ENCODE results near the gene LRP6. TPM values are rescaled to one million over a fixed set of nuclear protein-coding genes. Genes with fewer than 3 reads are reported as not detected.

LRP6 gene
- total and polyA plus RNA-seq, 10 of the 15 experiments (the other 5 are each of a cell fraction or from before 2014, with no cell fraction given) = 1.5 to 14.9 (median 6.1) TPM

- Histone ChIP-seq H3K9me3 (replicated peaks; ENCODE audit: control insufficient read depth, insufficient read depth, low read length) (no peaks in the 10 kb centered on the region), H3K4me2 (ENCODE audit: control insufficient read depth, insufficient read depth) (no peak overlapping the region), H3K79me2 (ENCODE audit: control insufficient read depth, insufficient read depth, low read length) (no peaks in the 10 kb centered on the region), H2AFZ (ENCODE audit: control insufficient read depth, low read depth, low read length) (no peak overlapping the region), H3K36me3 (ENCODE audit: control insufficient read depth in 2 of 2, insufficient read depth in 2 of 2, low read length in 1 of 2) (no peaks in the 10 kb centered on the region), H3K4me3 (no peak overlapping the region), H4K20me1 (ENCODE audit: control insufficient read depth, insufficient read depth) (no peaks in the 10 kb centered on the region), H3K27ac (ENCODE audit: control insufficient read depth, insufficient read depth) (no peak overlapping the region), H3K9ac (ENCODE audit: control insufficient read depth, insufficient read depth, low read length) (no peak overlapping the region), H3K27me3 (replicated peaks in 1 of 2; ENCODE audit: control insufficient read depth in 2 of 2, insufficient read depth in 2 of 2, low read length in 1 of 2) (0 out of 4 replicates have a peak, but pooled peaks cover 0 to 2% of the 10 kb centered on the region in 2 experiments), H3K4me1 (ENCODE audit: control insufficient read depth, insufficient read depth, low read length) (no peaks in the 10 kb centered on the region)
- ChIA-PET SMC1A (ENCODE audit: uncharacterized antibody, unreplicated experiment) (interaction anchor here (0.6 to 1.2 kb wide), 2 partner anchors 146 to 419 kb away, joined by 3 read pairs; no protein-coding TSS in a partner anchor), CTCF (no interaction called here), RAD21 (ENCODE audit: unreplicated experiment) (no interaction called here), POLR2A (no interaction called here)
- DNase-seq (ENCODE audit: low read depth, low spot score) (no peak), FAIRE-seq (no peak), ATAC-seq (no peak)
- BruUV-seq (replicated peaks) = no TSS peak
- intact Hi-C loops (cut with micrococcal nuclease; ENCODE audit: unreplicated experiment) (no loop called here), in situ Hi-C loops (cut with MboI) (no loop called here)
- TF ChIP-seq, protein P1, sequence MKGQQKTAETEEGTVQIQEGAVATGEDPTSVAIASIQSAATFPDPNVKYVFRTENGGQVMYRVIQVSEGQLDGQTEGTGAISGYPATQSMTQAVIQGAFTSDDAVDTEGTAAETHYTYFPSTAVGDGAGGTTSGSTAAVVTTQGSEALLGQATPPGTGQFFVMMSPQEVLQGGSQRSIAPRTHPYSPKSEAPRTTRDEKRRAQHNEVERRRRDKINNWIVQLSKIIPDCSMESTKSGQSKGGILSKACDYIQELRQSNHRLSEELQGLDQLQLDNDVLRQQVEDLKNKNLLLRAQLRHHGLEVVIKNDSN (IDR thresholded peaks at IDR 0.05; ENCODE audit: borderline replicate concordance, extremely low read length, insufficient read depth, low read depth, low read length) = no peak
- TF ChIP-seq RFX5 (IDR thresholded peaks at IDR 0.05; ENCODE audit: low read depth, low read length) = no peak
- TF ChIP-seq SMARCA5 (IDR thresholded peaks at IDR 0.05) = no peak
- TF ChIP-seq ZNF274 (IDR thresholded peaks at IDR 0.05; ENCODE audit: insufficient read depth, insufficient read length) = no peak
- no peak for TF ChIP-seq SREBF2 (IDR thresholded peaks at IDR 0.05; ENCODE audit: low read length)
- no peak for TF ChIP-seq NFYA (IDR thresholded peaks at IDR 0.05; ENCODE audit: borderline replicate concordance, low read depth, low read length)
- no peak for TF ChIP-seq CBX3 (IDR thresholded peaks at IDR 0.05; ENCODE audit: borderline replicate concordance, low read depth)
- no peak for TF ChIP-seq KAT2A (conservative IDR thresholded peaks at IDR 0.05; ENCODE audit: control insufficient read depth, low read depth, low read length)
- TF ChIP-seq, protein P2, sequence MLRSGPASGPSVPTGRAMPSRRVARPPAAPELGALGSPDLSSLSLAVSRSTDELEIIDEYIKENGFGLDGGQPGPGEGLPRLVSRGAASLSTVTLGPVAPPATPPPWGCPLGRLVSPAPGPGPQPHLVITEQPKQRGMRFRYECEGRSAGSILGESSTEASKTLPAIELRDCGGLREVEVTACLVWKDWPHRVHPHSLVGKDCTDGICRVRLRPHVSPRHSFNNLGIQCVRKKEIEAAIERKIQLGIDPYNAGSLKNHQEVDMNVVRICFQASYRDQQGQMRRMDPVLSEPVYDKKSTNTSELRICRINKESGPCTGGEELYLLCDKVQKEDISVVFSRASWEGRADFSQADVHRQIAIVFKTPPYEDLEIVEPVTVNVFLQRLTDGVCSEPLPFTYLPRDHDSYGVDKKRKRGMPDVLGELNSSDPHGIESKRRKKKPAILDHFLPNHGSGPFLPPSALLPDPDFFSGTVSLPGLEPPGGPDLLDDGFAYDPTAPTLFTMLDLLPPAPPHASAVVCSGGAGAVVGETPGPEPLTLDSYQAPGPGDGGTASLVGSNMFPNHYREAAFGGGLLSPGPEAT (IDR thresholded peaks at IDR 0.05; ENCODE audit: low read depth) = no peak
- no peak for TF ChIP-seq EP300 (IDR thresholded peaks at IDR 0.05; ENCODE audit: borderline replicate concordance in 1 of 2, control insufficient read depth in 1 of 2, low read depth in 2 of 2, low read length in 2 of 2)
- TF ChIP-seq ZNF622 (IDR thresholded peaks at IDR 0.05) = no peak
- no peak for TF ChIP-seq STAT3 (IDR thresholded peaks at IDR 0.05; ENCODE audit: low read depth, low read length)
- no peak for TF ChIP-seq BRCA1 (IDR thresholded peaks at IDR 0.05; ENCODE audit: low read depth, low read length)
- TF ChIP-seq CEBPB (IDR thresholded peaks at IDR 0.05; ENCODE audit: borderline replicate concordance in 1 of 2, low read depth in 2 of 2, low read length in 2 of 2) = no peak
- TF ChIP-seq KDM1A (IDR thresholded peaks at IDR 0.05; ENCODE audit: borderline replicate concordance) = no peak
- no peak for TF ChIP-seq FOXM1 (IDR thresholded peaks at IDR 0.05; ENCODE audit: low read depth, low read length)
- TF ChIP-seq MTA2 (IDR thresholded peaks at IDR 0.05; ENCODE audit: low read depth) = no peak
- no peak for TF ChIP-seq RUNX3 (IDR thresholded peaks at IDR 0.05; ENCODE audit: low read length)
- no peak for TF ChIP-seq YBX1 (IDR thresholded peaks at IDR 0.05)
- no peak for TF ChIP-seq ZBTB4 (CRISPR knock-in tag; IDR thresholded peaks at IDR 0.05)
- 37% methylated on average over 14 of the region's 14 CpGs for WGBS (ENCODE audit: insufficient coverage, insufficient replicate concordance, low lambda C conversion rate, missing lambda C conversion rate)
These were observed 174.7 kb downstream of the LRP6 start for GRCh38 chr12:12091977-12092663.

Data from GM12878 (cell line).